Right ventricle myocardium superior (tissue), 1 donor: ENCODE measurements around the gene UBC. TPM values are rescaled to one million over a fixed set of nuclear protein-coding genes. Genes with fewer than 3 reads are reported as not detected.
A peak's percentile ranks its signal among the peaks of the same experiment; 100 is the strongest.
"Not testable (repeated sequence)": the region's sequence is repeated elsewhere in the genome, so short reads cannot be mapped to it uniquely, and the experiment has no call there.

Source experiments
- ATAC-seq: fragments of 200-7000 bp; cut with Tn5 transposase; one replicate; pipeline ENCODE4 v1.9.1; 2020; ENCODE audit warnings: mild to moderate bottlenecking; ENCODE audit not compliant: poor library complexity
- DNase-seq: peaks from one replicate; pipeline ENCODE4 v3.0.0-alpha.2; 2020
- intact Hi-C: fragments of 100-400 bp; cut with DNase I; formaldehyde crosslinking; loops from one replicate; pipeline ENCODE4 v1.11.2; 2022
- total RNA-seq: library from RNA; stranded (reverse); fragmentation: NEBNext Ultra II Directional; extraction: Animal tissue kit (Norgen Biotek cat#: 25700); gene quantifications from one replicate; pipeline ENCODE4 v1.2.1, GENCODE V29; 2021
- donor health status: DM: no; HTN: yes; CAD: no; lungs with severe emphysema.

Gene UBC
- total RNA-seq, 1 donor from 2014 or later, result 1,120 TPM

GRCh38 chr12:124939079-124939420 lies 24.6 kb upstream of the UBC start:
- ATAC-seq, result peak; percentile 61
- peak; percentile 71 for DNase-seq
- intact Hi-C loops, result loop anchor here (2.0 kb wide), 1 partner anchor 22 kb away; no protein-coding TSS in a partner anchor

- intact Hi-C loops, result loop anchor here (2.0 kb wide), 1 partner anchor 22 kb away; no protein-coding TSS in a partner anchor
These were observed 24.1 kb upstream of the UBC start for GRCh38 chr12:124938587-124938986.

GRCh38 chr12:124938108-124938507 lies 23.7 kb upstream of the UBC start:
- intact Hi-C loops, result loop anchor here (2.0 kb wide), 1 partner anchor 21 kb away; no protein-coding TSS in a partner anchor
- DNase-seq (no peak), ATAC-seq (no peak)

More at GRCh38 chr12:124938587-124938986, 24.1 kb upstream of the UBC start:
- DNase-seq (no peak), ATAC-seq (peak; percentile 23)

GRCh38 chr12:124931528-124931927 lies 17.1 kb upstream of the UBC start:
- ATAC-seq, DNase-seq, intact Hi-C loops: not testable (repeated sequence)

DNA sequence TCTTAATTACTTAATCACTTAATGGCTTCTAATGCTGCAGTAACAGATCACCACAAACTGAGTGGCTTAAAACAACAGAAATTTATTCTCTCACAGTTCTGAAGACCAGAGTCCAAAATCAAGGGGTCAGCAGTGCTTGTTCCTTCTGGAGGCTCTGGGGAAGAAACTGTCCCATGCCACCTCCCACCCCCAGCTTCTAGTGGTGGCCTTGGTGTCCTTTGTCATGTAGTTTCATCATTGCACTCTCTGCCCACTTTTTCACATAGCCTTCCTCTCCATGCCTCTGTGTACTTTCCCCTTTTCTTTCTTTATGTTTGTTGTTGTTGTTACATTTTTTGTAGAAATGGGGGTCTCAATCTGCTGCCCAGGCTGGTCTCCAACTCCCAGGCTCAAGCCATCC lies 16.1 kb upstream of the UBC start:
- DNase-seq (no peak), ATAC-seq (no peak)
- intact Hi-C loops, result no loop called here

DNA sequence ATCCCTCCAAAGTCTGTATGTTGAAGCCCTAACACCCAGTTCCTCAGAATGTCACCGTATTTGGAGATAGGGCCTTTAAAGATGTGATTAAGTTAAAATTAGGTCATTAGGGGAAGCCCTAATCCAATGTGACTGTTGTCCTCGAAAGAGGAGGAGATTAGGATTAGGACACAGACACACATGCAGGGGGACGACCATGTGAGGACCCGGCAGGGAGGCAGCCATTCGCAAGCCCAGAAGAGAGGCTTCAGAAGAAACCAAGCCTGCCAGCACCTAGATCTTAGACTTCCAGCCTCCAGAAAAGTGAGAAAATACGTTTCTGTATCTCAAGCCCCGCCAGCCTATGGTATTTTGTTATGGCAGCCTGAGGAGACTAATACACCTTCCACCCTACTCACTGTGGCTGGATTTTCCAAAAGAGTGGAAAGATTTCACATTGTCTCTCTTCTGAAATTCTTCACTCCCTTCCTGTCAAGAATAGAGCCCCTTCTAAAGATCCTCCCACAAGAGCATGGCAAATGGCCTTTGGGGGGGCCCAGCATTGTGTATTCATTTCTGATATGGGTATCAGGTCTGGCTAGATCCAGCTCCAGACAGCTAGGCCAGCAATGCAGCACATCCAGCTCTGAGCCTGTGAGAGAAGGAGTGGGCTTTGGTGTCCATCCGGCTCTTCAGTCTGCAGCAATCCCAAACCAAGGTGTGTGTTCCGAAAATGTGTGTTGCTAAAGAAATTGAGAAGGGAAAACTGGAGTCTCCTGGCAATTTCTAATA lies 15.4 kb upstream of the UBC start:
- ATAC-seq (no peak), DNase-seq (no peak)
- intact Hi-C loops, result no loop called here

GRCh38 chr12:124928912-124929530 lies 14.6 kb upstream of the UBC start:
- DNase-seq (no peak), ATAC-seq (no peak)
- intact Hi-C loops, result no loop called here

DNA sequence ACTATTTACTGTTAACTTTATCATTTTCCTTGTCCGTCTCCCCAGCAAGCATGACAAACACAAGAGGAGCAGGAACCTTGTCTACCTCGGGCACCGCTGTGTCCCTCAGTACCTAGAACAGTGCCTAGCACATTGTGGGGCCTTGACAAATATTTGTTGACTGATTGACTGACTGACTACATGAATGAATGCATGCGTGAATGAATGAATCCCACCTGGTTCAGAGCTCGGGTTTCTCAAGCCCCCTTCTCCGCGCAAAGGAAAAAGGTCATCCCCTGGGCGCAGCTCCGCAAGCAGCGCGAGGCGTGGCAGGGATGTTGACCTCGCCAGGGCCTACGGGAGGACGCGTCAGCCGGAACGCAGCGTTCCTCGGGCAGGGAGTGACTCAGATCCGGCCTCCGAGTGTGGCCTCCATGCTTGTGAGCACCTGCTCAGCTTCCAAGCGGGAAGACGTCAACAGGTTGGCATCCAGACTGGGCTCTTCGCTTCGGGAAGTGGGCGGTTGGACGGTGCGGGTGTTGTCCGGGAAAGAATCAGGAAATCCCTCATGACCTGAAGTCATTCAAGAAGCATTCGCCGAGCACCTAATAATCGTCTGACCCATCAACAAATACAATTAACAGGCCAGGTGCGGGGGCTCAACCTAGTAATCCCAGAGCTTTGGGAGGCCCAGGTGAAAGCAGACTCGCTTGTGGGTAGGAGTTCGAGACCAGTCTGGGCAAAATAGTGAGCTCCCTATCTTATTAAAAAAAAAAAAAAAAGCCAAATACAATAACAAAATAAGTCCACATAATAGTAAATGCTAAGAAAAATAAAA lies 13.9 kb upstream of the UBC start:
- ATAC-seq, result peak; percentile 44
- DNase-seq, result peak; percentile 83
- intact Hi-C loops, result no loop called here

GRCh38 chr12:124927201-124928094 lies 13.0 kb upstream of the UBC start:
- intact Hi-C loops, result no loop called here
- DNase-seq (peak; percentile 92), ATAC-seq (peak; percentile 96)

DNA sequence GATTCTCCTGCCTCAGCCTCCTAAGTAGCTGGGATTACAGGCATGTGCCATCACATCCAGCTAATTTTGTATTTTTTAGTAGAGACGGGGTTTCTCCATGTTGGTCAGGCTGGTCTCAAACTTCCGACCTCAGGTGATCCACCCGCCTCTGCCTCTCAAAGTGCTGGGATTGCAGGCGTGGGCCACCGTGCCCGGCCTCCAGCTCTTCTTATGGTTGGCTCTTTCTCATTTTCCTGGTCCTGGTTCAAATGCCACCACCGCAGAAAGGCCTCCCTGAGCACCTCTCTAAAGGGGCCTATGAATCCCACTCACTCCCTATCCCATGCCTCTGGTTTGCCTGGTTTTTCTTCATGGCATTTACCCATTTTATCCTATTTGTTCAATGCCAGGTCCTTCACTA lies 11.3 kb upstream of the UBC start:
- DNase-seq, result peak; percentile 24
- intact Hi-C loops, ATAC-seq: not testable (repeated sequence)

GRCh38 chr12:124925117-124925516 lies 10.7 kb upstream of the UBC start:
- peak; percentile 24 for DNase-seq
- no peak for ATAC-seq
- intact Hi-C loops, result no loop called here

DNA sequence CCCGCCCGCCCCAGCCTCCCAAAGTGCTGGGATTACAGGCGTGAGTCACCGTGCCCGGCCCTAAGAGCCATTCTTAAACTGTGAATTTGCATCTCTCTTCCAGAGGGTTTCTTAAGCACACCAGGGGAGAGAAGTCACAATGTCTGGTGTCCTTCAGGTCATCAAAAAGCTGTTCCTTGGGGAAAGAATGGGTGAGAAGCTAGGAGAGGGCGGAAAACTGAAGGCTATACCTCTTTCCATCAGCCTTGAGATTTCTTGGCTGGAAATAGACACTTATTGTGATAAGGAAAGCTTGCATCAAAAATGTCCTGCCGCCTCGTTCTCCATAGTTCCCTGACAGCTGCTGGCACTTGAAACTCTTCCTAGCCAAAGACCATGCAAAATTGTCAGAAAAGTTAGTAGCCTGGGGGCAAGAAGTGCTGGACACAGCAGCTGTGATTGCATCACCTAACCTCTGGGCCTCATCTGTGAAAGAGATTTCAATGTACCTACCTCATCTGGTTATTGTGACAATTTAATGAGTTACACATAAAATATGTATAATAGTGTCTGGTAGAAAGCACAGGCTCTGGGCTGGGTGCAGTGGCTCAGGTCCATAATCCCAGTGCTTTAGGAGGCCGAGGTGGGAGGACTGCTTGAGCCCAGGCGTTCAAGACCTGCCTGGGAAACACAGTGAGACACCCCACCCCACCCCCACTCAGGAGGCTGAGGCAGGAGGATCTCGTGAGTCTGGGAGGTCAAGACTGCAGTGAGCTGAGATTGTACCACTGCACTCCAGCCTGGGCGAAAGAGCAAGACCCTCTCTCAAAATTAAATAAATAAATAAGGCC lies 9.7 kb upstream of the UBC start:
- DNase-seq (no peak), ATAC-seq (no peak)
- intact Hi-C loops, result no loop called here

DNA sequence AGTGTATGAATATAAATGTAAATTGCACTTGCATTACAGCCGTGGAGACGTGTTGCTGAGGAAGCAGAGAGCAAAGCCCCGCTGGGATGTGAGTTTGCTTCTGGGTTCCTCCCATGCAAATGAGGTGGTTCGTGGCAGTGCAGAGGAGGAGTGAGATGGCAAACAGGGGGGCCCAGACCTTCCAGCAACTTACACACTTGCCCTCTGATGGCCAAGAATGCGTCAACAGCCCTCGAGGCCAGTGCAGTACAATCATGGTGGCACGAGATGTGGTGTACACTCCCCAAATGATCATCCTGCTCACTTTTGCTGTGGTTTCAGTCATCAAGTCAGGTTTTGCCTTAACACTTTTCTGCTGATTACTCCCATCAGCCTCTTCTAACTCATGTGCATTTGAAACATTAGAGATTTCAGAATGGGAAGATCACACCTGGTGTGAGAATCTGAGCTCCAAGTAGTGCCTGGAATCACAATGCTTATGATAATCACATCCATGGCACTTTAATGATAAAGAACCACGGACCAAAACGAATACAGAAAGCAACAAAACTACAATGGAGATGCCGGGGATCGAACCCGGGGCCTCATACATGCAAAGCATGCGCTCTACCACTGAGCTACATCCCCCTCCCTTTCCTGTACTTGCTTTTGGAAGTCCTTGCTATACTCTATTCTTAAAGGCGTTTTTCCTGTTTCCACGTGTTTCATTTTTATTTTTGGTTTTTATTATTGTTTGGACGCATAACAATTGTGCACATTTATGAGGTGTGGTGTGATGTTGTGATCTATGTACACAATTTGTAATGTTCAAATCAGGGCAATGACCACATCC lies 7.0 kb upstream of the UBC start:
- peak; percentile 61 for DNase-seq
- peak; percentile 25 for ATAC-seq
- intact Hi-C loops, result no loop called here

GRCh38 chr12:124920353-124920935 lies 6.0 kb upstream of the UBC start:
- DNase-seq, result no peak
- intact Hi-C loops, result no loop called here
- ATAC-seq, result no peak

- DNase-seq (no peak), ATAC-seq (no peak)
- intact Hi-C loops, result no loop called here
These were observed 5.3 kb upstream of the UBC start for GRCh38 chr12:124919521-124920352.

- intact Hi-C loops, DNase-seq, ATAC-seq: not testable (repeated sequence)
These were observed 4.2 kb upstream of the UBC start for GRCh38 chr12:124918622-124918988.
